ENCODE measurements around the gene IPCEF1.

GRCh38 chr6:154395878-154396277 lies 39.3 kb upstream of the IPCEF1 start:
- TF ChIP-seq, protein P1, sequence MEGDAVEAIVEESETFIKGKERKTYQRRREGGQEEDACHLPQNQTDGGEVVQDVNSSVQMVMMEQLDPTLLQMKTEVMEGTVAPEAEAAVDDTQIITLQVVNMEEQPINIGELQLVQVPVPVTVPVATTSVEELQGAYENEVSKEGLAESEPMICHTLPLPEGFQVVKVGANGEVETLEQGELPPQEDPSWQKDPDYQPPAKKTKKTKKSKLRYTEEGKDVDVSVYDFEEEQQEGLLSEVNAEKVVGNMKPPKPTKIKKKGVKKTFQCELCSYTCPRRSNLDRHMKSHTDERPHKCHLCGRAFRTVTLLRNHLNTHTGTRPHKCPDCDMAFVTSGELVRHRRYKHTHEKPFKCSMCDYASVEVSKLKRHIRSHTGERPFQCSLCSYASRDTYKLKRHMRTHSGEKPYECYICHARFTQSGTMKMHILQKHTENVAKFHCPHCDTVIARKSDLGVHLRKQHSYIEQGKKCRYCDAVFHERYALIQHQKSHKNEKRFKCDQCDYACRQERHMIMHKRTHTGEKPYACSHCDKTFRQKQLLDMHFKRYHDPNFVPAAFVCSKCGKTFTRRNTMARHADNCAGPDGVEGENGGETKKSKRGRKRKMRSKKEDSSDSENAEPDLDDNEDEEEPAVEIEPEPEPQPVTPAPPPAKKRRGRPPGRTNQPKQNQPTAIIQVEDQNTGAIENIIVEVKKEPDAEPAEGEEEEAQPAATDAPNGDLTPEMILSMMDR (optimal IDR thresholded peaks at IDR 0.05 in 1 of 3, IDR thresholded peaks at IDR 0.05 in 1 of 3, conservative IDR thresholded peaks at IDR 0.05 in 1 of 3; ENCODE audit: extremely low read depth in 1 of 3, insufficient read depth in 2 of 3, low read length in 3 of 3) = no peak
- no peak for TF ChIP-seq EZH2 (IDR thresholded peaks at IDR 0.05; ENCODE audit: low read length)

All from keratinocyte (primary cell).